ENCODE measurements around the gene TRA2B. TPM values are rescaled to one million over a fixed set of nuclear protein-coding genes. Genes with fewer than 3 reads are reported as not detected.
A peak's percentile ranks its signal among the peaks of the same experiment; 100 is the strongest.

TRA2B gene
- total and polyA plus RNA-seq, 7 donors = 62.5 to 159 (median 113) TPM

DNA sequence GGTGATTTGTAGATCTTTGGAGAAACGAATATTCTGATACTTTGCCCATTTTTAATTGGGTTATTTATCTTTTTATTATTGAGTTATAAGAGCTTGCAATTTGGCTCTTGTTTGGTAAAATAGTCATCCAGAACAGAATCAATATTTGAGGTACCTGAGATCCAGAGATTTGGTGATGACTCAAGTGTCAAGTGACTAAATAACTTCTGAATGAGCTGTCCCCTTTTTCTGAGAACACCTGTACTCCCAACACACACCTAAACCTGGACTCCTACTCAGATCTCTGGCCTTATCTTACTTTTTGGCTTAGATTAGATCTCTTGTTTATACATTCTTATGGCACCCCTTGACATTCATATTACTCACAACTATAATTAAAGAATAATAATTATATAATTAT lies 3.1 kb upstream of the TRA2B start:
- DNase-seq = no peak
- no peaks in the 10 kb centered on the region for H3K27me3 ChIP-seq
- H3K4me1 ChIP-seq = peaks cover 0 to 12% (median 8%) of the 10 kb centered on the region in 4 donors
- H3K36me3 ChIP-seq = no peaks in the 10 kb centered on the region
- no peak overlapping the region for H3K4me3 ChIP-seq
- WGBS, 2 donors = 26 to 67% methylated on average over 1 of the region's 1 CpG
- H3K27ac ChIP-seq = no peak overlapping the region
- intact Hi-C loops (cut with DNase I) = no loop called here
- H3K9me3 ChIP-seq = no peaks in the 10 kb centered on the region
- TF ChIP-seq POLR2A (IDR thresholded peaks at IDR 0.05) = no peak
- no peak for TF ChIP-seq POLR2AphosphoS5 (IDR thresholded peaks at IDR 0.05)
- TF ChIP-seq EP300 (IDR thresholded peaks at IDR 0.05) = no peak
- TF ChIP-seq, protein P1, sequence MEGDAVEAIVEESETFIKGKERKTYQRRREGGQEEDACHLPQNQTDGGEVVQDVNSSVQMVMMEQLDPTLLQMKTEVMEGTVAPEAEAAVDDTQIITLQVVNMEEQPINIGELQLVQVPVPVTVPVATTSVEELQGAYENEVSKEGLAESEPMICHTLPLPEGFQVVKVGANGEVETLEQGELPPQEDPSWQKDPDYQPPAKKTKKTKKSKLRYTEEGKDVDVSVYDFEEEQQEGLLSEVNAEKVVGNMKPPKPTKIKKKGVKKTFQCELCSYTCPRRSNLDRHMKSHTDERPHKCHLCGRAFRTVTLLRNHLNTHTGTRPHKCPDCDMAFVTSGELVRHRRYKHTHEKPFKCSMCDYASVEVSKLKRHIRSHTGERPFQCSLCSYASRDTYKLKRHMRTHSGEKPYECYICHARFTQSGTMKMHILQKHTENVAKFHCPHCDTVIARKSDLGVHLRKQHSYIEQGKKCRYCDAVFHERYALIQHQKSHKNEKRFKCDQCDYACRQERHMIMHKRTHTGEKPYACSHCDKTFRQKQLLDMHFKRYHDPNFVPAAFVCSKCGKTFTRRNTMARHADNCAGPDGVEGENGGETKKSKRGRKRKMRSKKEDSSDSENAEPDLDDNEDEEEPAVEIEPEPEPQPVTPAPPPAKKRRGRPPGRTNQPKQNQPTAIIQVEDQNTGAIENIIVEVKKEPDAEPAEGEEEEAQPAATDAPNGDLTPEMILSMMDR (IDR thresholded peaks at IDR 0.05) = no peak

DNA sequence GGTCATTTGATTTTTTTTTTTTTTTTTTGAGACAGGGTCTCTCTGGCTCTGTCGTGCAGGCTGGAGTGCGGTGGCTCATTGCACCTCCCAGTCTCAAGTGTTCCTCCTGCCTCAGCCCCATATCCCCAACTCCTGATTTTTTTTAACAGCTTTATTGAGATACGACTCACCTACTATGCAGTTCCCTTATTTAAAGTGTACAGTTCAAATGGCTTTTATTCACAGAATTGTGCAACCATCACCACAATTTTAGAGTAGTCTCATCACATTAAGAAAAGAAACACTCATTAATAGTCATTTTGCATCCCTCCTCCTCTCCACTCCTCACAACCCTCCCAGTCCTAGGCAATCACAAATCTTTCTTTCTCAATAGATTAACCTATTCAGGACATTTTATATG lies 1.9 kb upstream of the TRA2B start:
- TF ChIP-seq POLR2A (IDR thresholded peaks at IDR 0.05) = no peak
- TF ChIP-seq POLR2AphosphoS5 (IDR thresholded peaks at IDR 0.05) = no peak
- TF ChIP-seq EP300 (IDR thresholded peaks at IDR 0.05) = no peak
- Histone ChIP-seq H3K27me3 (no peaks in the 10 kb centered on the region), H3K4me3 (no peak overlapping the region), H3K36me3 (no peaks in the 10 kb centered on the region), H3K4me1 (peaks cover 0 to 25% (median 17%) of the 10 kb centered on the region in 4 donors), H3K27ac (no peak overlapping the region), H3K9me3 (no peaks in the 10 kb centered on the region)
- intact Hi-C loops (cut with DNase I) = loop anchor here (5.0 to 10.0 kb wide), 5 partner anchors 117 to 843 kb away; partner anchors contain the start of genes EIF4A2, SENP2 and TBCCD1
- no peak for DNase-seq
- 88 to 90% methylated on average over 3 of the region's 3 CpGs for WGBS, 2 donors

DNA sequence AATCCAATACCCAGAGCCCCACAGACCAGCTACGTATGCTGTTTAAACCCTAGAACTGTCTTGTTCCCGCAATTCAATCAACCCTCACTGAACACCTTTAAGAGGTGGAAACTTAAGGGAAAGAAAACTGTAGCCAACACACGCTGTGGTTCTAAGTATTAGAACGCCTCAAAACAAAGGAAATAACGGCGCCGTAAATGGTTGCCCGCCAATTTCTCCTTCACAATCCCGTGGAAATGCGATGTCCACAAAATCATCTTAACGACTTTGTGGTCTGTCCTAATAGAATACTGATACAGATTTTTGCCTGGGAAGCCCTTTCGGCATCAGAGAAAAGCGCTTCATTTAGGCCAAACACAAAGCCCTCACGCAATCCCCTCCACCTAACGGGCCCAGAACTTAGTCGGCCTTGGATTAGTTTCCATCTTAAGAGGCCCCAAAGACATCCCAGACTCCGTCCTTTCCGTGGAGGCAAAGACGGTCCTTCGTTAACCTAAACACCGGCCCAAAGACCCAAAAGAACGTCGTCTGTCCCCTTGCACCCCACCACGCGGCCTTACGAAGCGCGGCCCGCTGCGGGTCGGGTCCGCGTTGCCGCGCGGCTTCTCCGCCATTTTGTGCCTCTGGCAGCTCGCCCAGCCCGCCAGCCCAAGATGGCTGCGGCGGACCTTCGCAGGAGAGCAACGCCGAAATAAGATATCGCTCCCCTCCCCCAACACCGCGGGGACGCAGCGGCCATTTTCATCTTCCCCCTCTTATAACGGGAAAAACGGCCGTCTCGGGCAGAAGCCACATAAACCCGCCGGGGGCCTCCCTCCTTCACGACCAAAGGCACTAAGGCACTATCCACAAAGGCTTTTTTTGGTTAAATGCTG lies 763 bp downstream of the TRA2B start:
- H3K4me1 ChIP-seq = peaks cover 0 to 43% (median 36%) of the 10 kb centered on the region in 4 donors
- TF ChIP-seq EP300 (IDR thresholded peaks at IDR 0.05) = peak in 2 of 4 donors; percentile 13 to 28
- TF ChIP-seq POLR2AphosphoS5 (IDR thresholded peaks at IDR 0.05) = peak in 2 of 4 donors; percentile 30 to 88
- TF ChIP-seq POLR2A (IDR thresholded peaks at IDR 0.05) = peak; percentile 9 to 27
- TF ChIP-seq, protein P1 (IDR thresholded peaks at IDR 0.05) = no peak
- H3K4me3 ChIP-seq = peak overlapping the region; percentile 72 to 100 (median 98)
- no peaks in the 10 kb centered on the region for H3K9me3 ChIP-seq
- 0% methylated on average over 56 of the region's 56 CpGs for WGBS, 2 donors
- DNase-seq = peak; percentile 96
- peak overlapping the region; percentile 94 to 100 (median 100) for H3K27ac ChIP-seq
- intact Hi-C loops (cut with DNase I) = loop anchor here (2.0 to 10.0 kb wide), 6 partner anchors 115 to 845 kb away; partner anchors contain the start of genes EIF4A2, ETV5, SENP2 and TBCCD1
- no peaks in the 10 kb centered on the region for H3K36me3 ChIP-seq
- no peaks in the 10 kb centered on the region for H3K27me3 ChIP-seq

DNA sequence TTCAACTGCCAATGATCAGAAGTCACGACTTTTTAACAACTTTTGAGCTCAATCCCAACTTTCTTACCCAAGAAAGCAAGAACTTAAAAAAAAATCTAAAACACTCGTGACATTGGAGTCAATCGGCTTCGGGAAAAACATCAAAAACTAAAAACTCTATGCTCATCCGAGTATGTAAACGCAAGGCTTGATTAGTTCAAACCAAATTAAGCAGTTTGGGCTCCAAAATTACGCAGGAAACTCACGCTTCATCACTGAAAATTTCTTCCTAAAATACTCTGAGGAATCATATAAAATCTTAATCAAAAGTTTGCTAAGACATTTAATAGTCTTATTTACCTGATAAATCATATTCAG lies 1.6 kb downstream of the TRA2B start:
- 0% methylated on average over 8 of the region's 8 CpGs for WGBS, 2 donors
- H3K27me3 ChIP-seq = no peaks in the 10 kb centered on the region
- TF ChIP-seq EP300 (IDR thresholded peaks at IDR 0.05) (no peak), POLR2AphosphoS5 (IDR thresholded peaks at IDR 0.05) (no peak), POLR2A (IDR thresholded peaks at IDR 0.05) (no peak)
- TF ChIP-seq, protein P1 (IDR thresholded peaks at IDR 0.05) = no peak
- H3K36me3 ChIP-seq = no peaks in the 10 kb centered on the region
- H3K27ac ChIP-seq = peak overlapping the region; percentile 94 to 100 (median 100)
- DNase-seq = no peak
- no peaks in the 10 kb centered on the region for H3K9me3 ChIP-seq
- intact Hi-C loops (cut with DNase I) = loop anchor here (2.0 to 10.0 kb wide), 6 partner anchors 114 to 846 kb away; partner anchors contain the start of genes EIF4A2, ETV5, SENP2 and TBCCD1
- peak overlapping the region; percentile 72 to 100 (median 98) for H3K4me3 ChIP-seq
- H3K4me1 ChIP-seq = peaks cover 0 to 50% (median 44%) of the 10 kb centered on the region in 4 donors
